ENCODE data around the gene DNAAF1.
A peak's percentile ranks its signal among the peaks of the same experiment; 100 is the strongest.

DNAAF1 gene

GRCh38 chr16:84119368-84119767 lies 25.7 kb upstream of the DNAAF1 start:
- H3K9me3 ChIP-seq (replicated peaks in 1 of 11), result no peaks in the 10 kb centered on the region
- H4K20me1 ChIP-seq, result peaks cover 0 to 16% (median 9%) of the 10 kb centered on the region in 11 experiments; a peak in 13 of 22 replicates
- H3K4me1 ChIP-seq, result peaks cover 20 to 26% (median 25%) of the 10 kb centered on the region in 10 experiments
- no peak overlapping the region; a peak in 1 of 22 replicates for H3K9ac ChIP-seq
- no peaks in the 10 kb centered on the region for H3K27me3 ChIP-seq
- H3K27ac ChIP-seq, result no peak overlapping the region
- TF ChIP-seq Cebpa-rat (IDR thresholded peaks at IDR 0.05), result no peak
- no peak overlapping the region for H3K4me3 ChIP-seq
- no peak overlapping the region for H3K4me2 ChIP-seq
- H3K36me3 ChIP-seq, result peaks cover 16 to 34% (median 26%) of the 10 kb centered on the region in 11 experiments; a peak in 21 of 22 replicates

DNA sequence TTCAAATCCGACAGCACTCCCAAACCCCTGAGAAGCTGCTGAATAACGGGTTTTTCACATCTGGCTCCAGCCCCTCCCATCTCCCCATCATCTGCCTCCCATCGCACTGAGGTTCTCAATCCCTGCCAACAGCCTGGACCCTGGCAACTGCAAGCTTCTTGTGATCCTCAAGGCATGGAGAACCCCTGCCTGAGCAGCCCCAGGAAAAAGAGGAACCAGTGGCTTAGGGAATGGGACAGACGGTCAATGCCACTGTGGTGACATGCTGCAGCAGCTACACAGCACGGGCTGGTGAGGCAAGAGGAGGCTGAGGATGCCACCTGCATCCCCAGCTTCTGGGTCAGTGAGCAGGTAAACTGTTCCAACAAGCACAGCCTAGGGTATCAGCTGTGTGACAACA lies 25.1 kb upstream of the DNAAF1 start:
- Histone ChIP-seq H3K36me3 (peaks cover 17 to 36% (median 29%) of the 10 kb centered on the region in 11 experiments; a peak in 21 of 22 replicates), H3K4me3 (no peak overlapping the region), H4K20me1 (peaks cover 0 to 10% (median 5%) of the 10 kb centered on the region in 11 experiments; a peak in 11 of 22 replicates), H3K4me2 (no peak overlapping the region; a peak in 1 of 22 replicates), H3K27ac (no peak overlapping the region), H3K9ac (no peak overlapping the region; a peak in 1 of 22 replicates), H3K9me3 (replicated peaks in 1 of 11) (no peaks in the 10 kb centered on the region), H3K27me3 (no peaks in the 10 kb centered on the region), H3K4me1 (peaks cover 14 to 19% (median 18%) of the 10 kb centered on the region in 10 experiments)
- TF ChIP-seq Cebpa-rat (IDR thresholded peaks at IDR 0.05), result no peak

GRCh38 chr16:84121007-84121406 lies 24.1 kb upstream of the DNAAF1 start:
- Histone ChIP-seq H4K20me1 (peaks cover 0 to under 1% (median 0%) of the 10 kb centered on the region in 11 experiments; a peak in 2 of 22 replicates), H3K9ac (no peak overlapping the region), H3K27me3 (no peaks in the 10 kb centered on the region), H3K4me2 (no peak overlapping the region), H3K36me3 (peaks cover 17 to 36% (median 30%) of the 10 kb centered on the region in 11 experiments; a peak in 21 of 22 replicates), H3K4me3 (no peak overlapping the region), H3K27ac (no peak overlapping the region), H3K9me3 (replicated peaks in 1 of 11) (no peaks in the 10 kb centered on the region), H3K4me1 (peaks cover 7 to 11% (median 10%) of the 10 kb centered on the region in 10 experiments)
- no peak for TF ChIP-seq Cebpa-rat (IDR thresholded peaks at IDR 0.05)

DNA sequence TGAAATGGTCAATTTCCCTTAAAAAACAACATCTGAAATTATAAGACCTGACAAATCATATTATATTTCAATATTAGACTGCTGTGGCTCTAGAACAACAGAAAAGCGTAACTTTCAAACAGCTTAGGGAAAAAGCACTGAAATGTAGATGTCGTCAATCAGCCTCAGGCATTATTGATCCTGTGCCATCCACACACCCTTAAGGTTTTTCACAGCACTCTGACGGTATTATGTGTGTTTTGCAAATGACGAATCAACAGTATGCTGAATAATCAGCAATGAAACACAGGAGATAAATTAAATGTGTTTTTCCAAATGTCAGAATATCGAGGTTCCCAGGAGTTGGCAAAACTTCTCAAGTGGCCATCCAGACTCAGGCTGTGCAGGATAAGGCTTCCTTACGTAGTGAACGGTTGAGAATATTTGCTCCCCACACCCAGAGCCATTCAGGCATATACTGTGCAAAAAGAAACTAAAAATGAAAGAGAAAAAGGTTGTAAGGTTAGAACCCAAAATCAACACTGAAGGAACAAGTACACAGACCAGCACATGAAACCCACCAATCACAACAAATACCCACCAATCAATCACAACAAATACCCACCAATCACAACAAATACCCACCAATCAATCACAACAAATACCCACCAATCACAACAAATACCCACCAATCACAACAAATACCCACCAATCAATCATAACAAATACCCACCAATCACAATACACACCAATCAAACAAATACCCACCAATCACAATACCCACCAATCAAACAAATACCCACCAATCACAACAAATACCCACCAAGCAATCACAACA lies 20.6 kb upstream of the DNAAF1 start:
- no peak for TF ChIP-seq Cebpa-rat (IDR thresholded peaks at IDR 0.05)
- no peak overlapping the region for H3K4me3 ChIP-seq
- H3K4me1 ChIP-seq, result no peaks in the 10 kb centered on the region
- H3K27ac ChIP-seq, result no peak overlapping the region
- H4K20me1 ChIP-seq, result no peaks in the 10 kb centered on the region
- H3K9ac ChIP-seq, result peak overlapping the region in 1 of 11 experiments; percentile 7; a peak in 1 of 22 replicates
- H3K9me3 ChIP-seq (replicated peaks in 1 of 11), result no peaks in the 10 kb centered on the region
- no peak overlapping the region for H3K4me2 ChIP-seq
- peaks cover 26 to 67% (median 47%) of the 10 kb centered on the region in 11 experiments for H3K36me3 ChIP-seq
- H3K27me3 ChIP-seq, result no peaks in the 10 kb centered on the region

DNA sequence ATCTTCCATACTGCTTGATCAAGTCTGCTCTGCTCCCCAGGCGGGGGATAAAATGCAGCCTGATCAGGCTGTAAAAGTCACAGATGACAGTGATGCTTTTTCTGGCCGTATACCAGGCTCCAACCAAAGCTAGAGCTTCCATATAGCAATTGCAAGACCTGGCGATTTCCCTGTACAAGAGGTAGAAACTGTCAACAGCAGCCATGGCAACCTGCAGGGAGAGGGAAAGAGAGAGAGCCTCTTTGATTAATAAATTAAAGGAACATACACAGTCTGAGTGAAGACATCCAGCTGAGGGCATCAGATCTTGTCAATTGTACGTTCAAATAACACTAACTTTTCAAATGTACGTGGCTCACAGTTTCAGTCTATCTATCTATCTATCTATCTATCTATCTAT lies 14.0 kb upstream of the DNAAF1 start:
- Histone ChIP-seq H3K27me3 (no peaks in the 10 kb centered on the region), H3K4me1 (peaks cover 0 to 19% (median 0%) of the 10 kb centered on the region in 10 experiments; a peak in 6 of 20 replicates), H3K9me3 (replicated peaks in 1 of 11) (no peaks in the 10 kb centered on the region), H3K9ac (no peak overlapping the region), H3K4me3 (no peak overlapping the region), H3K27ac (no peak overlapping the region), H4K20me1 (peaks cover 3 to 41% (median 7%) of the 10 kb centered on the region in 11 experiments; a peak in 18 of 22 replicates), H3K36me3 (peaks cover 17 to 55% (median 35%) of the 10 kb centered on the region in 11 experiments; a peak in 21 of 22 replicates), H3K4me2 (no peak overlapping the region)
- no peak for TF ChIP-seq Cebpa-rat (IDR thresholded peaks at IDR 0.05)

GRCh38 chr16:84132527-84133285 lies 12.4 kb upstream of the DNAAF1 start:
- no peaks in the 10 kb centered on the region for H3K27me3 ChIP-seq
- peak overlapping the region in 2 of 11 experiments; percentile 17 to 45; a peak in 3 of 22 replicates for H3K4me2 ChIP-seq
- H4K20me1 ChIP-seq, result peaks cover 14 to 57% (median 22%) of the 10 kb centered on the region in 11 experiments; a peak in 19 of 22 replicates
- H3K9ac ChIP-seq, result no peak overlapping the region
- H3K4me1 ChIP-seq, result peaks cover 0 to 19% (median 13%) of the 10 kb centered on the region in 10 experiments; a peak in 15 of 20 replicates
- H3K36me3 ChIP-seq, result peaks cover 17 to 42% (median 33%) of the 10 kb centered on the region in 11 experiments; a peak in 21 of 22 replicates
- H3K4me3 ChIP-seq, result no peak overlapping the region
- no peak for TF ChIP-seq Cebpa-rat (IDR thresholded peaks at IDR 0.05)
- H3K9me3 ChIP-seq (replicated peaks in 1 of 11), result no peaks in the 10 kb centered on the region
- H3K27ac ChIP-seq, result no peak overlapping the region

DNA sequence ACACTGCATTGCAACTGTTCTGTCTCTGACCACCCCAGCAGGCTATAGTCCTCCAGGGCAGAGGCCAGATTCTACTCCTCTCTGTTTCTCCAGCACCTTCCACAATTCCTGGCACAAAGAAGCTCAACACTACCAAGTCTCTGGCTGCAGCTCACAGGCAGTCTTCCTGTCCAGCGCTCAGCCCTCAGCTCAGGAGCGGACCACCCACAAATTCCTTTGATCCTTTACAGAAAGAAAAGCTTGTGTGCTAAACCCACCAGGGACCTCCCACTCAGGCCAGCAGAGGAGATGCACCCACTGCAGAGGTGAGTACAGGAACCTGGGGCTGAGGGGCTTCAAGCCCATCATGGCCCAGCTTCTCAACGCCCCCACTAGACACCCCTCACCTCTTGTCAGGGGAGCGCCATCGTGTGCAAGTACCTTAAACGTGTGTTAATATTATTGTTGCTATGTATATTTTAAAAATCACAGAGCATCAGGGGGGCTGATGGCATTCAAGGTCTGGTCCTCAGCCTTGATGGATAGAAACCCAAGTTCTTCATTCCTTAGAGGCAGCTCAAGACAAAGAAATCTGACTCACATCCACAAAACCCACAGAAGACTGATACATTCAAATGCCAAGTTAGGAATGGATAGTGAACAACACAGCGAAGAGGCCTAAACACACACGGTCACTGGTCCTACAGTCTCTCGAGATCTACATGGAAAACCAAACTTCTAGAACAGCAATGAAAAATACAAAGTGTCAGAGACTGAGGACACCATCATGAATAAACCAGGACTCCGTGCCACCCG lies 8.6 kb upstream of the DNAAF1 start:
- H3K4me3 ChIP-seq, result no peak overlapping the region
- H3K9me3 ChIP-seq (replicated peaks in 1 of 11), result no peaks in the 10 kb centered on the region
- no peak overlapping the region for H3K9ac ChIP-seq
- H3K27ac ChIP-seq, result no peak overlapping the region
- peaks cover 0 to 8% (median 0%) of the 10 kb centered on the region in 11 experiments; a peak in 4 of 22 replicates for H3K36me3 ChIP-seq
- peaks cover 24 to 91% (median 39%) of the 10 kb centered on the region in 11 experiments; a peak in 21 of 22 replicates for H4K20me1 ChIP-seq
- H3K4me2 ChIP-seq, result peak overlapping the region in 3 of 11 experiments; percentile 8 to 16 (median 10); a peak in 2 of 22 replicates
- TF ChIP-seq Cebpa-rat (IDR thresholded peaks at IDR 0.05), result no peak
- peaks cover 17 to 40% (median 29%) of the 10 kb centered on the region in 10 experiments for H3K4me1 ChIP-seq
- no peaks in the 10 kb centered on the region for H3K27me3 ChIP-seq

DNA sequence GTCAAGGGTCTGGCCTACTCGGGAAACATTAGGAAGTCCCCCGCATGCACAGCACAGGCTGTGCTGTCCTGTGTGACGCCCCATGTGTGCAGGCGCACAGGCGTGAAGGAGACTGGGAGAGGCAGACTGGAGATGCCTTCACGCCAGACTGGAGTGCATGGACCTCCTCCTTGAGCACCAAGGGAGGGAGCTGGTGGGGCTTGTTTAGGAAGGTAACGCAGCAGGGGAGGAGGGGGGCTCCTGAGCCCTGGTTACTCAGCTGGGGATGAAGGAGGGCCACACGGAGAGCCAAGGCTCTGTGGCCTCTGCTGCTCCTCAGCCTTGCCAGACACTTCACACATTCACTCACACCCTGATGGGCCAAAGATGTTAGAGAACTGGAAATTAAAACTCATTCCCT lies 7.8 kb upstream of the DNAAF1 start:
- no peaks in the 10 kb centered on the region for H3K9me3 ChIP-seq (replicated peaks in 1 of 11)
- no peak overlapping the region for H3K4me3 ChIP-seq
- peaks cover 17 to 46% (median 28%) of the 10 kb centered on the region in 10 experiments for H3K4me1 ChIP-seq
- H3K9ac ChIP-seq, result peak overlapping the region in 1 of 11 experiments; percentile 1; a peak in 1 of 22 replicates
- no peaks in the 10 kb centered on the region for H3K27me3 ChIP-seq
- no peak for TF ChIP-seq Cebpa-rat (IDR thresholded peaks at IDR 0.05)
- H3K36me3 ChIP-seq, result peaks cover 0 to 8% (median 0%) of the 10 kb centered on the region in 11 experiments; a peak in 4 of 22 replicates
- peaks cover 24 to 91% (median 45%) of the 10 kb centered on the region in 11 experiments; a peak in 21 of 22 replicates for H4K20me1 ChIP-seq
- peak overlapping the region in 5 of 11 experiments; percentile 6 to 38 (median 10); a peak in 6 of 22 replicates for H3K4me2 ChIP-seq
- H3K27ac ChIP-seq, result no peak overlapping the region
